Measurements from ENCODE around the gene CAND1. TPM values are rescaled to one million over a fixed set of nuclear protein-coding genes. Genes with fewer than 3 reads are reported as not detected.

Gene CAND1
- total RNA-seq, 1 donor from 2014 or later, result 86.0 TPM

DNA sequence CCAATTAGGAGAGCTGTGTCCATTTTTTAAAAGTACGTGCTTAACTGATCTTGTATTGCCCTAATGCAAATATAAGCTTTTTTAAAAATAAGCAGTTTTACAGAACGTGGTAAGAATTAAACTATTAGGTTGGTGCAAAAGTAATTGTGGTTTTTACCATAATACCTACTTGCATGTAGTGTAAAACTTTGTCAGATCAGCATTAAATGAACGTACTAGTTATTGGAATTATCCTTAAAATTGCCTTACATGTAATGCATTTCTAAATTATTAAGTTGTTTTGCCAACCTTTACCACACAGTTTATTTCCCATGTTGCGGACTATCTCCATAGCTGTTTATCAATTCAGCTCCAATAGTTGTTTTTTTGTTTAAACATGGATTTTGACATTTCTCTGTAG lies 10.9 kb downstream of the CAND1 start:
- DNase-seq (ENCODE audit: low read depth), result no peak

DNA sequence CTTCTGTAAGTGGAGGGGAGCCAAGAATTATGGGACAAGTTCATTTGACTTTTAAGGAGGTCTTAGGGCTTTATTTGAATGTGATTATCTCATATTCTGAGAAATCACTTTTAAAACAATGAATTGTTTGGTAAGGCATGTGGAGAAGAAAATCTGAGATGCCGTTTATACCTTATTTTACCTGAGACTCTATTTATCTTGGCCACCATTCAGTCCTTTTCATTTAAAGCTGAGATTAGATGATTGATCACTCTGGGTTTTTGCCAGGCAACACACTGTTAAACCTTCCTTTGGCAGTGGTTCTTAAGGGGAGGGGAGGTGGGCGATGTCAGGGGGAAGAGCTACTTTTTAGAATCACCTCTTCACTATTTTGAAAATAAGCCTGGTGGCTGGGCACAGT lies 11.4 kb downstream of the CAND1 start:
- no peak for DNase-seq (ENCODE audit: low read depth)

DNA sequence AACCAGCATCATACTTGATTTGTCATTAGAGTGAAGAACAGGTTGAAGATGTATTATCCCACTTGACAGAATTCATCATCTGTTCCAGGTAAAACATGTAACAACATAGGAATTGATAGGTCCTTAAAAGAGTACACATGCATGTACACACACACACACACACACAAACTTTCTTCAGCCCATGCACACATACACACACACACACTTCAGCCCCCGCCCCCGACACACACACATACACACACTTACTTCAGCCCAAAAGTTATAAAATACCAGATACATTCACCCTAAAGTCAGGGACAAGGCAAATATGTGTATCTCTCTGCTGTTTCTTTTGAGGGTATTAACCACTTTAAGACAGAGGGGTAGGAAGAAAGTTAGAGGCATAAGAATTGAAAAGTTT lies 15.4 kb downstream of the CAND1 start:
- DNase-seq (ENCODE audit: low read depth), result no peak

DNA sequence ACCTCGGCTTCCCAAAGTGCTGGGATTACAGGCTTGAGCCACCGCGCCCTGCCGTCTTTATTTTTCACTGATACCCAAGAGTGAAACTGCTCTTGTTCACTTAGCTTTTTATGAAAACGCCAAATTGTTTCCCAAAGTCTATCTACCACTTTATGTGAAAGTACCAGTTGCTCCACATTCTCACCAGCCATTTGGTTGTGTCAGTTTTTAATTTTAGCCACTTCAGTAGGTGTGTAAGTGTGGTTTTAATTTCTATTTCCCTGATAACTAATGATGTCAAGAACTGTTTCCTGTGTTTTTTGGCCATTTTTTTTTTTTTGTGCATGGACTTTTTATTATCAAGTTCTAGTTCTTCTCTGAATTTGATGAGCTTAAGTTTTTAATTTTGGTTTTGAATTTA lies 17.1 kb downstream of the CAND1 start:
- no peak for DNase-seq (ENCODE audit: low read depth)

DNA sequence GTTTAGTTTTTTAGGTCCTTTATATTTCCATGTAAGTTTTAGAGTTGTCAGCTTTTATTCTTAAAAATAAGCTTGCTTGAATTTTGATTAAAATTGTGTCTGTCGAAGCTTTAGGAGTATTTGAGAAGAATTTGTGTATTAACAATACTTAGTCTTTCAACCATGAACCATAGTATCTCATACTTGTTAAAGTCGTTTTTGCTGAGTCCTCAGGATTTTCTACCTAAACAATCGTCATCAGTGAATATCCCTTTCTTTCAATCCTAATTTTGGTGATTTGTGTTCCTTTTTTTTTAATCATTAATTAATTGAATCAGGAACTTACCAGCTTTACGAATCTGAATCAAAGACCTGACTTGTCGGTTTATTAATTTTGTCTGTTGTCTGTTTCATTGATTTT lies 18.2 kb downstream of the CAND1 start:
- DNase-seq (ENCODE audit: low read depth), result no peak

DNA sequence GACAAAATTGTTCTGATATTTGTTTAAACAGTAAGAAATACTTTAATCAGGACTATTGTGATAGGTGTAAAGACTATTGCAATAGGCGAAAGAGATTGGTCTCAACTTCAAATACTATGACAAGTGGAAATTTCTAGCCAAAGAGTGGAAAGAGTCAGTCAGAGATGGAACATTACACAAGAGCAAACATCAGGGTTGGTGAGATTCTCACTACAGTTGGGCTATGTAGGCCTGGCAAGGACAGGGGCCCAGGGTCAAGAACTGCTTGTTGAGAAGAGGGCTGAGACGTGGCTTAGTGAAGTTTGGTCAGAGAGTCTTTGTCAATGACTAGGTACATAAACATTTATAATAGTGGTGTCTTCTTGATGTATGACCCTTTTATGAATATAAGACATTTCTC lies 19.4 kb downstream of the CAND1 start:
- no peak for DNase-seq (ENCODE audit: low read depth)

GRCh38 chr12:67290378-67290777 lies 21.2 kb downstream of the CAND1 start:
- no peak for DNase-seq (ENCODE audit: low read depth)

DNA sequence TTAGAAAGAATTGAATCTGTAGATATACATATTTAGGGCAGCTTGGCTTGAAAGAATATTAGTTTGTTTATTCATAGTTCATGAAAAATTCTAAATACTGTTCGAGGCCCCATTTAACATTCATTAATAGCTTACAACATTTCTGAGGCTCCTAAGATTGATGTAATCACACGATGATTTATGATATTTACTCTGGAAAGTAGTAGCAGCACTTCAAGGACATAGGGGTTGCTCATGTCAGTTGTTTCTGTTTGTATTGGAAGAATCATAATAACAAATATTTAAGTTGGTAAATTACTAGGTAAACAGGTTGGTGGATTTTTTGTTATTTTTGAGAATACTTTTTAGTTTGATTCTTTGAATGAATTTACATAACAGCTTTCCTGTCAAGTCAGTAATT lies 30.4 kb downstream of the CAND1 start:
- DNase-seq (ENCODE audit: low read depth), result no peak

DNA sequence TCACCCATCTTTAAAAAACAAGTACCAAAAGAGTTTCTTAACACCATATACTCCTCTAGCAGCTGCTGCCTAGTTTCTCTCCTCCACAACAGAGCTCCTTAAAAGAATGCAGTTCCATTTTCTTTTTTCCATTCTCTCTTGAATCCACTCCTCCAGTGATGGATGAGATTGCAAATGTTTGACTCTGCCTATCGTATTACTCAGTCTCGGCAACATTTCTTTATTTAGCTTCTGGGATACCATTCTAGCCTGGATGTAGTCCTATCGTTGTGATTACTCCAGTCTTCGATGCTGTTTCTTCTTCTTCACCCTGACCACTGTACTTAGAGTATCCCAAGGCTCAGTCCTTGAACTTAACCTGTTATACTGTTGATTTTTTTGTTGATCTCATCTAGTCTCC lies 30.8 kb downstream of the CAND1 start:
- DNase-seq (ENCODE audit: low read depth), result peak; percentile 60

GRCh38 chr12:67302162-67302561 lies 33.0 kb downstream of the CAND1 start:
- DNase-seq (ENCODE audit: low read depth), result no peak

DNA sequence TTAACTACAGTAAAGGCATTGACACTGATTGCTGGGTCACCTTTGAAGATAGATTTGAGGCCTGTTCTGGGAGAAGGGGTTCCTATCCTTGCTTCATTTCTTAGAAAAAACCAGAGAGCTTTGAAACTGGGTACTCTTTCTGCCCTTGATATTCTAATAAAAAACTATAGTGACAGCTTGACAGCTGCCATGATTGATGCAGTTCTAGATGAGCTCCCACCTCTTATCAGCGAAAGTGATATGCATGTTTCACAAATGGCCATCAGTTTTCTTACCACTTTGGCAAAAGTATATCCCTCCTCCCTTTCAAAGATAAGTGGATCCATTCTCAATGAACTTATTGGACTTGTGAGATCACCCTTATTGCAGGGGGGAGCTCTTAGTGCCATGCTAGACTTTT lies 36.4 kb downstream of the CAND1 start:
- no peak for DNase-seq (ENCODE audit: low read depth)

- DNase-seq (ENCODE audit: low read depth), result no peak
These were observed 37.6 kb downstream of the CAND1 start for GRCh38 chr12:67306712-67307111.

- no peak for DNase-seq (ENCODE audit: low read depth)
These were observed 46.5 kb downstream of the CAND1 start for GRCh38 chr12:67315661-67316060.

DNA sequence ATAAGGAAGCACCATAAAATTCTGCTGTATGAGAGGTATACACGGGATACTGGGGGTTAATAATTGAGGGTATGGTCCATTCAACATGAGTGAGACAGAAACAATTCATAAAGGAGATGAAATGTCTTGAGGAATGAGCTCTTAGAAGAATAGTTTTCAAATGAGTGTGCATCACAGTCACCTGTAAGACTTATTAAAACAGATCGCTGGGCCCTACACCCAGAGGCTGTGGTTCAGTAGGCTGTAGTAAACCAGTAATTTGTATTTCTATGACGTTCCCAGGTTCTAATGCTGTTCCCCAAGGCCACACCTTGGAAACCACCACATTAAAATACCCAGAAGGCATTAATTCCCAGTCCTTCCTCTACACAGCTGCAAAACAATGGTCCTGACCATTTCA lies 49.6 kb downstream of the CAND1 start:
- no peak for DNase-seq (ENCODE audit: low read depth)

- no peak for DNase-seq (ENCODE audit: low read depth)
These were observed 50.8 kb downstream of the CAND1 start for GRCh38 chr12:67319936-67320335.

- DNase-seq (ENCODE audit: low read depth), result peak; percentile 18
These were observed 51.6 kb downstream of the CAND1 start for GRCh38 chr12:67320614-67321295.

DNA sequence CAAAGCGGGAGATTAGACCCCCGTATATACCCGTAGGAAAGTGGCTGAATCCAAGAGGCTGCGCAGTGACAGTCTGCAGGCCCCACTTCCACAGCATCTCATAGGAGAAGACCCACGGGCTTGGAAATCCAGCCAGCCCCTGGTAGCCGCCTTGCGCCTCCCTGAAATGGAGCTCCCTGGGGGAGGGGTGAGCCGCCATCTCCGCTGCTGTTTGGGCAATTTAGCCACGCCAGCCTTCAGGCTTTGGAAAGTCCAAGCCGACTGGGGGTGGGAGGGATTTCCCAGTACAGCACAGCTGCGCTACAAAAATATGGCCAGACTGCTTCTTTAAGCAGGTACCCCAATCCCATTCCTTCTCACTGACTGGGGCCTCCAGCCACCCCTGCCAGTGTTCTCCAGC lies 53.4 kb downstream of the CAND1 start:
- DNase-seq (ENCODE audit: low read depth), result no peak

- DNase-seq (ENCODE audit: low read depth), result no peak
These were observed 53.8 kb downstream of the CAND1 start for GRCh38 chr12:67323007-67323406.

DNA sequence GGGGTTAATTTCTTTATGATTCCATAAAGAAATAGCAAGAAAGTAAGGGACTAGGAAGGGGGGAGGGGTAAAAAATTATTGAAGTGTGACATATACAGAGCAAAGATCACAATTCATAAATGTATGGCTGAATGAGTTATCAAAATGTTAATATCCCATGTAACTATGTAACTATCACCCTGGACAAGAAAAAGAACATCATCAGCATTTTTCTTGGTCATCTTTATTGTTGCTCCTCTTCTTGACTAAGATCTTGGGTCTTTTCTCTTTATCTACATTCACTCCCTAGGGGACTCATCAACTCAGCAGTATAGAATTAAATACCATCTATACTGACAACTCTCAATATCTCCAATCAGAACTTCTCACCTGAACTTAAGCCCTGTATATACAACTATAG lies 57.5 kb downstream of the CAND1 start:
- no peak for DNase-seq (ENCODE audit: low read depth)

- DNase-seq (ENCODE audit: low read depth), result peak; percentile 75
These were observed 58.3 kb downstream of the CAND1 start for GRCh38 chr12:67327466-67327865.

- DNase-seq (ENCODE audit: low read depth), result no peak
These were observed 62.0 kb downstream of the CAND1 start for GRCh38 chr12:67331123-67331522.

GRCh38 chr12:67331828-67332227 lies 62.7 kb downstream of the CAND1 start:
- no peak for DNase-seq (ENCODE audit: low read depth)

- DNase-seq (ENCODE audit: low read depth), result no peak
These were observed 64.5 kb downstream of the CAND1 start for GRCh38 chr12:67333649-67334048.

DNA sequence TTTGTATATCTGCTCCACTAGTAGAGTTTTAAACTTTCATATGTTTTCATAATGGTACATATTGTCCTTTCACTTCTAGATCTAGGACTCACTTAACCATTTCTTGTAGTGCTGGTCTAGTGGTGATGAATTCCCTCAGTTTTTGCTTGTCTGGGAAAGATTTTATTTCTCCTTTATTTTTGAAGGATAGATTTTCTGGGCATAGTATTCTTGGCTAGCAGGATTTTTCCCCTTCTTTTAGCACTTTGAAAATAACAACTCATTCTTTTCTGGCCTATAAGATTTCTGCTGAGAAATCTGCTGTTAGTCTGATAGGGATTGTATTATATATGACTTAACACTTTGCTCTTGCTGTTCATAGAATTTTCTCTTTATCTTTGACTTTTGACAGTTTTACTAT lies 69.3 kb downstream of the CAND1 start:
- no peak for DNase-seq (ENCODE audit: low read depth)
